Right lobe of liver (tissue), 6 donors: ENCODE measurements around the gene TERB1. TPM values are rescaled to one million over a fixed set of nuclear protein-coding genes. Genes with fewer than 3 reads are reported as not detected.

ENCODE experiments used
- ATAC-seq, 4 donors: fragments of 200-7000 bp; cut with Tn5 transposase; one replicate each; pipeline ENCODE4 v1.9.1; 2020; ENCODE audit warnings: mild to moderate bottlenecking in 4 of 4, moderate library complexity in 4 of 4
- DNase-seq, 3 donors: peaks; one replicate each; pipeline ENCODE4 v3.0.0-alpha.2; 2020
- H3K27ac ChIP-seq, 3 donors: fragments of 200-600 bp; one replicate each; pipeline ENCODE4 v1.8.0; 2022
- H3K27me3 ChIP-seq, 2 donors: fragments of 200-600 bp; one replicate each; pipeline ENCODE4 v1.8.0; 2022
- H3K36me3 ChIP-seq, 4 donors: fragments of 200-600 bp; sonication (generic) in 1 of 4; one replicate each; pipeline versions ENCODE4 v1.5.1 to v1.8.0; 2017 to 2022; ENCODE audit warnings: control low read depth in 1 of 4
- H3K4me1 ChIP-seq, 4 donors: fragments of 200-600 bp; sonication (generic) in 1 of 4; one replicate each; pipeline versions ENCODE4 v1.5.1 to v1.8.0; 2017 to 2022; ENCODE audit warnings: control low read depth in 1 of 4
- H3K4me3 ChIP-seq, 3 donors: fragments of 200-600 bp; one replicate each; pipeline ENCODE4 v1.8.0; 2022
- H3K9me3 ChIP-seq, 4 donors: fragments of 200-600 bp; sonication (generic) in 1 of 4; one replicate each; pipeline versions ENCODE4 v1.5.1 to v1.8.0; 2017 to 2022; ENCODE audit warnings: control low read depth in 1 of 4
- POLR2A ChIP-seq: fragments of 450-650 bp; IDR thresholded peaks from one replicate; pipeline ENCODE4 v1.6.1; 2017; ENCODE audit warnings: antibody characterized with exemption, mild to moderate bottlenecking
- WGBS: methylation state at CpG from one replicate; pipeline ENCODE4 v1.1.6; 2018; ENCODE audit warnings: low coverage, low lambda C conversion rate; ENCODE audit not compliant: insufficient coverage; ENCODE audit errors: missing lambda C conversion rate; 5-methylcytosine and 5-hydroxymethylcytosine counted together
- intact Hi-C, 2 donors: fragments of 100-400 bp; cut with DNase I; formaldehyde crosslinking; loops; one replicate each; pipeline versions ENCODE4 v1.11.2 to v1.14.1; 2022
- total RNA-seq, 6 experiments: library from RNA; depleted of rRNA in 2 of 6; stranded (reverse); fragments of >200 nt in 2 of 6; fragmentation: NEBNext Ultra II Directional in 3 of 6; extraction: Animal tissue kit (Norgen Biotek cat#: 25700) in 3 of 6; gene quantifications; one replicate each; pipeline versions ENCODE4 v1.1.0 to v1.2.4, GENCODE V29; 2016 to 2023
- TF ChIP-seq, protein P1 (sequence below), 4 donors: fragments of 200-600 bp in 3 of 4; fragments of 450-650 bp in 1 of 4; IDR thresholded peaks; one replicate each; pipeline versions ENCODE4 v1.5.1 to v1.8.0; 2016 to 2022; ENCODE audit warnings: antibody characterized with exemption in 4 of 4, mild to moderate bottlenecking in 2 of 4
- donor health status: DM: no; HTN: yes; CAD: no.
- donor health status: DM: no; HTN: no; CAD: no.
- donor health status: DM: no; HTN: no; CAD: no.
- donor health status: DM: no; HTN: yes; CAD: no.
- donor health status: DM: no; HTN: yes; CAD: no.

TERB1 gene
- total RNA-seq, 6 experiments from 2014 or later = not detected

DNA sequence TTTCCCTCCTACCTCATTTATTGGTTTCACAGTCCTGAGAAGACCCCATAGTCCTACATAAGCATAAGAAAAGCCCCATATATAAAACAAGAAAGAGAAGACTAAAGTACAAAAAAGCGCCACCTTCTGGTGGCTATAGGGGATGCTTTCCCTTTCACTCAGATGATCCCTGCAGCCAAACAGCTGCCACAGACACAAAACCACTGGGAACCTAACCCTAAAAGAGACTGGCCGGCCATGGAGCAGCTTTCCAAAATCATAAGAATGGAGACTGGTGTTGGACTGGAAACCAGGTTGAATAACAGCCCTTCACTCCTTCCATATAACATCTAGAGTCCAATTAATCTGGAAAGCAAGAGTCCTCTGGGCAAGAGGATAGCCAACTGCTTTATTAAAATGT lies 61.4 kb downstream of the TERB1 start:
- TF ChIP-seq, protein P1, sequence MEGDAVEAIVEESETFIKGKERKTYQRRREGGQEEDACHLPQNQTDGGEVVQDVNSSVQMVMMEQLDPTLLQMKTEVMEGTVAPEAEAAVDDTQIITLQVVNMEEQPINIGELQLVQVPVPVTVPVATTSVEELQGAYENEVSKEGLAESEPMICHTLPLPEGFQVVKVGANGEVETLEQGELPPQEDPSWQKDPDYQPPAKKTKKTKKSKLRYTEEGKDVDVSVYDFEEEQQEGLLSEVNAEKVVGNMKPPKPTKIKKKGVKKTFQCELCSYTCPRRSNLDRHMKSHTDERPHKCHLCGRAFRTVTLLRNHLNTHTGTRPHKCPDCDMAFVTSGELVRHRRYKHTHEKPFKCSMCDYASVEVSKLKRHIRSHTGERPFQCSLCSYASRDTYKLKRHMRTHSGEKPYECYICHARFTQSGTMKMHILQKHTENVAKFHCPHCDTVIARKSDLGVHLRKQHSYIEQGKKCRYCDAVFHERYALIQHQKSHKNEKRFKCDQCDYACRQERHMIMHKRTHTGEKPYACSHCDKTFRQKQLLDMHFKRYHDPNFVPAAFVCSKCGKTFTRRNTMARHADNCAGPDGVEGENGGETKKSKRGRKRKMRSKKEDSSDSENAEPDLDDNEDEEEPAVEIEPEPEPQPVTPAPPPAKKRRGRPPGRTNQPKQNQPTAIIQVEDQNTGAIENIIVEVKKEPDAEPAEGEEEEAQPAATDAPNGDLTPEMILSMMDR (IDR thresholded peaks at IDR 0.05) = peak; percentile 31 to 55 (median 45)
- no peak for TF ChIP-seq POLR2A
- Histone ChIP-seq H3K36me3 (peaks cover 5 to 58% (median 15%) of the 10 kb centered on the region in 4 donors), H3K9me3 (no peaks in the 10 kb centered on the region), H3K4me3 (no peak overlapping the region), H3K27ac (peak overlapping the region in 1 of 3 donors; percentile 75), H3K27me3 (no peaks in the 10 kb centered on the region), H3K4me1 (peaks cover 0 to 21% (median 10%) of the 10 kb centered on the region in 4 donors)
- 51% methylated on average over 2 of the region's 2 CpGs for WGBS
- DNase-seq (no peak), ATAC-seq (no peak)
- intact Hi-C loops = no loop called here

DNA sequence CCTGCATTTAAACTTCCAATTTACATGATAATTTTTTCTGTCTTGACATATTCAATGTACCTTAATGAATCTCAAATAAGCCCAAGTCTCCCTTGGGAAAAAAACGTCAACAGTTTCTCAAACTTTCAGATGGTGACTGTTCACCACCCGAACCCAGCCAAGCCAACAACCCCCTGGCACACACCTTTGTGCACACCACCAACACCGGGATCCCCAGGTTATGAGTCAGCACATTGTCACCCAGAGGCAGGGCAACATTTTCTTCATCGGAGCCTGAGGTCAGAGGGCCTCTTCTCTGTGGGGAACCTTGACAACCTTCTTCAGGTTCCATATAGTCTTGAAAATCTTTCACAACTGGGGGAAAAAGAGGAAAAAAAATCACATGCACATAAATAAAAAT lies 65.5 kb downstream of the TERB1 start:
- Histone ChIP-seq H3K4me3 (no peak overlapping the region), H3K36me3 (peaks cover 0 to 78% (median 36%) of the 10 kb centered on the region in 4 donors), H3K4me1 (peaks cover 0 to 6% (median 2%) of the 10 kb centered on the region in 4 donors), H3K27me3 (no peaks in the 10 kb centered on the region), H3K9me3 (no peaks in the 10 kb centered on the region), H3K27ac (no peak overlapping the region)
- TF ChIP-seq, protein P1 (IDR thresholded peaks at IDR 0.05) = no peak
- TF ChIP-seq POLR2A = no peak
- ATAC-seq (no peak), DNase-seq (peak in 1 of 3 donors; percentile 22)
- intact Hi-C loops = no loop called here
- WGBS = 83% methylated on average over 3 of the region's 4 CpGs

DNA sequence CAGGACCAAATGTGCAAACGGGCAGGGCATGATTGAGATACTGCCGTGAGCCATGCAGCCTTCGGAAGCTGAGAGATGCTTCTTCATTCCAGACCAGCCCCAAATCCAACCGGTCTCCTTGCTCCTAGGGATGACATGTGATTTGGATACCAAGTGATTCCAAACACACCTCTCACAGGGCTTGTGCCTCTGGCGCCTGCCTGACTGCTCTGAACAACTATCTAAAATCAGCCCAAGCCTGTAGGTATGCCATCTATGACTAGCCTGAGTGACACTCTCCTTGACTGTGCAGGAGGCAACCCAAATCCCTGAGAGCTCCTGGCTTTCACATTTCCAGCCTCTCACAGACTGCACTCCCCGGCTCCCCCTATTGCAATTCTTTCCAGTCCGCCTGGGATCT lies 70.3 kb downstream of the TERB1 start:
- no peaks in the 10 kb centered on the region for H3K4me1 ChIP-seq
- no peaks in the 10 kb centered on the region for H3K9me3 ChIP-seq
- DNase-seq (no peak), ATAC-seq (no peak)
- no peak overlapping the region for H3K4me3 ChIP-seq
- 79% methylated on average over 6 of the region's 7 CpGs for WGBS
- peaks cover 0 to 76% (median 32%) of the 10 kb centered on the region in 4 donors for H3K36me3 ChIP-seq
- no peak for TF ChIP-seq POLR2A
- TF ChIP-seq, protein P1 (IDR thresholded peaks at IDR 0.05) = no peak
- no peaks in the 10 kb centered on the region for H3K27me3 ChIP-seq
- no peak overlapping the region for H3K27ac ChIP-seq
- intact Hi-C loops = no loop called here

DNA sequence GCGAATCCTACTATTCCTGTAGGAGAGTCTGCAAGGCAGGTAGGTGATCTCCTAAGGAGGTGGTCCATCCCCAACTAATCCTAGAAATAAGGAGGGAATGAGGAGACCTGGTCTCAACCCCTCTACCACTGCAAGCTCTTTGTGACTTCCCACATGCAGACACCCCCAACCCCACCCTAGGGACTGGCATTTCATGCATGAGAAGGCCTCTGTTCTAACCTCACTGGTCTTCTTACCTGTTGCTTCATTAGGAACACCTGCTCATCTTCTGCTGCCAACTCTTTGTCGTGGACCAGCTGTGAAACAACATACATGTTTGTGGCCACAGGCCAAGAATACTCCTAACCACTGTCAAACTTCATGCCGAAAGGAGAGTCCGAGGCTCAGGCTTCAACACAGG lies 72.6 kb downstream of the TERB1 start:
- no peaks in the 10 kb centered on the region for H3K27me3 ChIP-seq
- peaks cover 0 to 76% (median 34%) of the 10 kb centered on the region in 4 donors for H3K36me3 ChIP-seq
- no peaks in the 10 kb centered on the region for H3K9me3 ChIP-seq
- no peak for DNase-seq
- WGBS = 58% methylated on average over 4 of the region's 4 CpGs
- no peak overlapping the region for H3K4me3 ChIP-seq
- ATAC-seq = peak in 1 of 4 donors; percentile 13
- no peak for TF ChIP-seq POLR2A
- TF ChIP-seq, protein P1 (IDR thresholded peaks at IDR 0.05) = no peak
- no peak overlapping the region for H3K27ac ChIP-seq
- H3K4me1 ChIP-seq = no peaks in the 10 kb centered on the region
- intact Hi-C loops = loop anchor here in 1 of 2 donors (10.0 kb wide), 2 partner anchors 54 to 136 kb away; no protein-coding TSS in a partner anchor
